Measurements from ENCODE around the gene FBXW2.

Gene FBXW2

GRCh38 chr9:120741191-120741590 lies 52.0 kb downstream of the FBXW2 start:
- DNase-seq = no peak

DNA sequence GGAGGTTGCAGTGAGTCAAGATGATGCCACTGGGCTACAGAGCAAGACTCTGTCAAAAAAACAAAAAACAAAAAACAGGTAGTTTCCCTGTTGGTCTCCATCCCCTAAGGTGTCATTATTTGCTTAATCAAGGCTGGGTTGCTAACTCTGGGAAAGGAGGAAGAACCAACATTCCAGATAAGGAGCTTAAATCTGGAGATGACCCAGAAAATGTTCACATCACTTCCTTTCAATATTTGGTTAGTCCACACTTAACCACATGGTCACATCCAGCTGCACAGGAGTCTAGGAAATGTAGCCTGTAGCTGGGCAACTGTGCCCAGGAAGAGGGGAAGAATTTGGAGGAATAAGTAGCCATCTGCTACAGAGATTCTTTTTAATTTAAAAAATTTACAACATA lies 53.1 kb downstream of the FBXW2 start:
- DNase-seq = no peak

GRCh38 chr9:120737416-120738165 lies 55.6 kb downstream of the FBXW2 start:
- DNase-seq = no peak

DNA sequence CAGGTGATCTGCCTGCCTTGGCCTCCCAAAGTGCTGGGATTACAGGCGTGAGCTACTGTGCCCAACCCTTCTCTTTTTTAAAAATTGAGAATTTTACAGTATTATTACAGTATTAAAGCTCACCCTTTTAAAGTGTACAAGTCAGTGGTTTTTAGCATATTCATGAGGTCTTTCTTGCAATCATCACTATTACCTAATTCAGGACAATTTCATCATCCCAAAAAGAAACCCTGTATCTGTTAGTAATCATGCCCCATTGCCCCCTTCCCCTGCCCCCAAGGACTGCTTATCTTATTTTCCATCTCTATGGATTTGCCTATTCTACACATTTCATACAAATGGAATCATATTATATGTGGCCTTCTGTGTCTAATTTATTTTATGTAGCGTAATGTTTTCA lies 56.3 kb downstream of the FBXW2 start:
- no peak for DNase-seq

- DNase-seq = peak; percentile 33
Measured at GRCh38 chr9:120735415-120736126, 57.6 kb downstream of the FBXW2 start.

- no peak for DNase-seq
Measured at GRCh38 chr9:120734607-120735410, 58.4 kb downstream of the FBXW2 start.

GRCh38 chr9:120733190-120733589 lies 60.0 kb downstream of the FBXW2 start:
- DNase-seq = no peak

GRCh38 chr9:120730654-120731514 lies 62.3 kb downstream of the FBXW2 start:
- no peak for DNase-seq

- DNase-seq = no peak
Measured at GRCh38 chr9:120729791-120730241, 63.4 kb downstream of the FBXW2 start.

GRCh38 chr9:120726484-120726883 lies 66.7 kb downstream of the FBXW2 start:
- DNase-seq = no peak

GRCh38 chr9:120725907-120726306 lies 67.3 kb downstream of the FBXW2 start:
- no peak for DNase-seq

DNA sequence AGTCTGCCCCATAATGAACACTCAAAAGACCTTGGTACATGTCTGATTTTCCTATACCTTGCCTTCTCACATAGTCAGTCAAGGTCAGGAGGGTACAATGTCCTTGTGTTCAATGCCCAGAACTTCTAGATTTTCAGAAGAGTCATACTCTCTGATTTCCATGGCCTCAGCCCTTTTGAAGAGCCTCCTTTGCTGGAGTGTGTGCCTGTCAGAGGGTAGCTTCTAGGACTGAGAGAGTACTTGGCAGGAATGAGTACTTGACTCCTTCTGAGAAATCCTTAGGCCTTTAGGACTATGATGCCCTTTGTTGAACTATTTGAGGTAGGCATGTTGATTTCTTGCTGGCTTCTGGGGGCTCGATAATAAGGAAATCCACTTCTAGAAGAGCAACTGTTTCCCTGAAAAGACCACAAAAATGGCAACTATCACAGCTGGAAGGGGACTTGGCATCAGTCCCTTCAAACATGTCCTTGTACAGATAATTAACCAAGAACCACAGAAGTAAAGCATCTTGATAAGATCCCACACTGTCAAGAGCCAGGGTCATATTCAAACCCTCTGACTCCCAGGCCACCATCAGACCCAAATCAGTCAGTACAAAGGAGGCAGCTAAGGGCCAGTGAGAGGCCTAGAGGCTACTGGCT lies 68.3 kb downstream of the FBXW2 start:
- DNase-seq = no peak

DNA sequence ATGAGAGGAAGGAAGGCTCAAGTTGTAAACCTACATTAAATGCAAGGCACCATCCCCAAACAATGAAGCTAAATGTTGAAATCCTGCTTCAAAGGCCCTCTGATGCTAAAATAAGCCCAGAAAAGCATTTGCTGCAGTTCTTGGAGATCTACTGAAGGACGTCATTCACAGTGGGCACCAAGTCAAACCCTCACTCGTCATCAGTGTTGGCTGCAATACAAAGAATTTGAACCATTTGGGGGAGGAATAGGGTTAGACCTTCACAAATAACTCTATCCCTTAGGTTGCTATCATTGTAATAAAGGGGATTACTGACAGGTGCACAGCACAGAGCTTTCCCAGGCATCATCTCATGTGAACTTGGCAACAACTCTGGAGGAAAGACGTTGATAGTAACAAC lies 69.7 kb downstream of the FBXW2 start:
- DNase-seq = no peak

- DNase-seq = no peak
Measured at GRCh38 chr9:120720404-120720803, 72.8 kb downstream of the FBXW2 start.

- DNase-seq = no peak
Measured at GRCh38 chr9:120718316-120718715, 74.9 kb downstream of the FBXW2 start.

DNA sequence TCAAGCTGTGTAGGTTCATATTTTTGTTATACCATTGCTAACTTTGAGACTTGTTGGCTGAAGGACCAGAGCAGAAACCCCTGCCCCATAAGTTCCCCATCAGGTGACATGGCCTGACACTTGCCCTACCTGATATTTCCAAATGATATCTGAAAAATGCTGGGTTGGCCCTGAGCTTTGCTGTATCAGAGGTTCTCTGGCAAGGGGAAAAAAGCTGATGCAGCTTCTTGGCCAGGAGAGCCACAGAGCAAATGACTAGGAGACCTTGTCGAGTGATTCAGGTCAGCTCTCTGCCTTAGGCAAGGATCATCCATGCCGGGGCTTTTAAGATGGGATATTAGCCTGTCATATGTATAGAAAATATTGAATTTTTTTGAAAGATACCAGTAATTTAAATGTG lies 76.0 kb downstream of the FBXW2 start:
- DNase-seq = no peak

- no peak for DNase-seq
Measured at GRCh38 chr9:120716483-120716882, 76.7 kb downstream of the FBXW2 start.

- no peak for DNase-seq
Measured at GRCh38 chr9:120715389-120715924, 77.8 kb downstream of the FBXW2 start.

GRCh38 chr9:120714846-120715388 lies 78.3 kb downstream of the FBXW2 start:
- no peak for DNase-seq

DNA sequence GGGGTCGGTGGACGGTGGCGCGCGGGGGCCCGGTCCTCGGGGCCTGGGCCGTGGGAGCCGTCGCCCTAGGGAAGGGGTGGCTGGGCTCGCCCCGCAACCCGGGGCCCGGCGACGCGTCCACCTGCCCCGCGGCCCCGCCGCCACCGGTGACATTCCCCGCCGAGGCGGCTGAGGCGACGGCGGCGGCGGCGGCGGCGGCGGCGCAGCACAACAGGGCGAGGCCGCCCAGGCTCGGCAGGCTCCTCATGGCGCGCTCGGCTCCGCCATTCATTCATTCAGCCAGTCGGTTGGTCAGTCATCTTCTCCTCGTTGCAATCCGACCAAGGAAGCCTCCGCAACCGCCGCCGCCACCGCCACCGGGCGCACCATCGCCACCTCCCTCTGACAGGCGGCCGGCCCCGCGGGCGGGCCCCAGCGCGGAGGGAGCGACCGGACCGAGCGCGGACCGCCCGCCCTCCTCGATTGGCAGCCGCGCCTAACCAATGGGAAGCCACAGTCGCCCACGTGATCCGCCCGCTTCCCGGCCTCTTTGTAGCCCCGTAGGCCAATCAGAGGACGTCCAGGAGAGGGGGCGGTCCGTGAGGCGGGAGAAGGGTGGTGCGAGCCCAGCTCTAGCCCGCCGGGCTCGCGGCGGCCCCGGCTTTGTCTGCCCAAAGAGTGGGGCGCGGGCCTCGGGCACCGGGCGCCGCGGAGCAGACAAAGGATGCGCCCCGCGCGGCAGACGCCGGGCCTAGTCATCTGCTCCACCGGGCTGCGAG lies 78.9 kb downstream of the FBXW2 start, which contains the start of gene MEGF9:
MEGF9 (minus strand) TSS at position 383 of the 758 bp plus-strand sequence; CDS start at position 271, 112 bp downstream.
- peak; percentile 94 for DNase-seq
